RPMI7951 (cell line): ENCODE measurements around the gene MAPK10. TPM values are rescaled to one million over a fixed set of nuclear protein-coding genes. Genes with fewer than 3 reads are reported as not detected.
A peak's percentile ranks its signal among the peaks of the same experiment; 100 is the strongest.
"Not testable (repeated sequence)": the region's sequence is repeated elsewhere in the genome, so short reads cannot be mapped to it uniquely, and the experiment has no call there.

ENCODE experiments used
- DNase-seq: peaks from one replicate; pipeline ENCODE4 v3.0.0-alpha.2; 2012; ENCODE audit warnings: low read depth
- total RNA-seq: library from RNA; depleted of rRNA; stranded (reverse); fragments of >200 nt; shearing (Covaris generic); gene quantifications from 2 replicates; pipeline ENCODE4 v1.2.3, GENCODE V29; 2014

MAPK10 gene
- total RNA-seq, 1 experiment from 2014 or later: 14.5 TPM

- peak; percentile 67 for DNase-seq
These were observed 323.1 kb downstream of the MAPK10 start for GRCh38 chr4:86036736-86037135.

DNA sequence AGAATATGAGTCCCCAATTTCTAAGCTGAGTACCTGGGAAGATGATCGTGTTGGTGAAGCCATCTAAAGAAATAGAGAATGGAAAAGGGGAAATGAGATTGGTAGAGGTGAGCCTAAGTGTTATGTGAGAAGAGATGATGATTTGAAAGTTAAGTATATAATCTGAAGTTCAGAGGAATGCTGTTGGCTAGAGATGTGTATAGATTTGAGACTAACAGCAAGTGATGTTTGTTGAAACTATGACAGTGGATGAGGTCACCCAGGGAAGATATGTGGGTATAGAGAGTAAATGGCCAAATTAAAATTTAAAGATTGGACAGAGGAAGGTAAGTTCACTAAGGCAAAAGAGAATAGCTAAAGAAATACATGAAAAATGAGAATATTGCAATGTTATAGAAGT, 324.2 kb downstream of the MAPK10 start:
- no peak for DNase-seq

DNA sequence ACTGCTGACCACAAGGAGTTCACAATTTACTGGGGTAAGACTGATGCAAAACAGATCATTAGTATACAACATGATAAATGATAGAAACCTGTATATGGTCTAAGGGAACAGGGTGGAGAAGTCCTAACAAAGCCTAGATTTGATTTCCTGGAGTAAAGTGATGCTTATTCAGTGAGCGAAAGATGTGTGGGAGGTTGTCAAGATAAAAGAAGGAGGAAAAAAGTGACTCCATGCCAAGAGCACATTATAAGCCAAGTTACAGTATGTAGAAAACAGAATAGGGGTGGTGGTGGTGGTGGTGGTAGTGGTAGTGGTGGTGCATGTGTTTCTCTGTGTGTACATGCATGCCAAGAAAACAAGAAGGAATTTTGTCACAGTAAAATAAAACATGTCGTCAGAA, 325.2 kb downstream of the MAPK10 start:
- no peak for DNase-seq

DNA sequence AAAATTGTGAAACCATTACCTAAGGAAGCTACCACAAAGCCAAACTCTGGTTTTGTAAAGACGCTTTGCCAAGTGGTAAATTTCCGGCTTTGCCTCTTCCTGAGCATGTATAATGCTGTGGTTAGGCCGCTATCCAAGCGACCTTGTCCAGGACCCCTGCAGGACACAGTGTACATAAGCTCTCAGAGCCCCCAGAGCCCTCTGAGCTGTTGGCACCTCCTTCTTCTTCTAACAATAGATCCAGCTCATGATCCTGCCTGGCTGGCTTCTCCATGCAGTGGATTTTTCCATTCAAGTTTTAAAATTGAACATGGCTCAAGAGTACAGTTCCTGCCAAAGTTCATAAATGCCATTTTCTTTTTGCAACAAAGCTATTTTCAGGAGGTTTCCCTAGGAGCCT, 326.7 kb downstream of the MAPK10 start:
- peak; percentile 97 for DNase-seq

- DNase-seq: peak; percentile 97
These were observed 327.3 kb downstream of the MAPK10 start for GRCh38 chr4:86032476-86033022.

- DNase-seq: peak; percentile 30
These were observed 327.9 kb downstream of the MAPK10 start for GRCh38 chr4:86031927-86032326.

GRCh38 chr4:86026720-86027119, 333.1 kb downstream of the MAPK10 start:
- no peak for DNase-seq

DNA sequence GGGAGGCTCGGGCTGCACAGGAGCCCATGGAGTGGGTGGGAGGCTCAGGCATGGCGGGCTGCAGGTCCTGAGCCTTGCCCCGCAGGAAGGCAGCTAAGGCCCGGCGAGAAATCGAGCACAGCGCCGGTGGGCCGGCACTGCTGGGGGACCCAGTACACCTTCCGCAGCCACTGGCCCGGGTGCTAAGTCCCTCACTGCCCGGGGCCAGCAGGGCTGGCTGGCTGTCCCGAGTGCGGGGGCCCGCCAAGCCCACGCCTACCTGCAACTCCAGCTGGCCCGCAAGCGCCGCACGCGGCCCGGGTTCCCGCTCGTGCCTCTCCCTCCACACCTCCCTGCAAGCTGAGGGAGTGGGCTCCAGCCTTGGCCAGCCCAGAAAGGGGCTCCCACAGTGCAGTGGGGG, 338.2 kb downstream of the MAPK10 start:
- not testable (repeated sequence) for DNase-seq

DNA sequence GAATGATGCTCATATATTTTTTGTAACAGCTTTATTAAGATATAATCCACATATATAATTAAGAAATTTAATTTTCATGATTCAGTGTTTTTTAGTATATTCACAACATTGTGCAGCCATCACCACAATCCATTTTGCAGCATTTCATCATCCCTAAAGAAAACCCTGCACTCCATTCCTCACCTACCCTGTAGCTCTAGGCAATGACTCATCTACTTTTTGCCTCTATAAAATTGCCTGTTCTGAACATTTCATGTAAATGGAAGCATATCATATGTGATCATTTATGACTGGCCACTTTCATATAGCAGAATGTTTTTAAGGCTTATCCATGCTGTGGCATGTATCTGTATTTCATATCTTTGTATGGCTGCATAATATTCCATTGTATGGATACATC, 339.9 kb downstream of the MAPK10 start:
- DNase-seq: no peak

GRCh38 chr4:86019362-86019761, 340.5 kb downstream of the MAPK10 start:
- no peak for DNase-seq

DNA sequence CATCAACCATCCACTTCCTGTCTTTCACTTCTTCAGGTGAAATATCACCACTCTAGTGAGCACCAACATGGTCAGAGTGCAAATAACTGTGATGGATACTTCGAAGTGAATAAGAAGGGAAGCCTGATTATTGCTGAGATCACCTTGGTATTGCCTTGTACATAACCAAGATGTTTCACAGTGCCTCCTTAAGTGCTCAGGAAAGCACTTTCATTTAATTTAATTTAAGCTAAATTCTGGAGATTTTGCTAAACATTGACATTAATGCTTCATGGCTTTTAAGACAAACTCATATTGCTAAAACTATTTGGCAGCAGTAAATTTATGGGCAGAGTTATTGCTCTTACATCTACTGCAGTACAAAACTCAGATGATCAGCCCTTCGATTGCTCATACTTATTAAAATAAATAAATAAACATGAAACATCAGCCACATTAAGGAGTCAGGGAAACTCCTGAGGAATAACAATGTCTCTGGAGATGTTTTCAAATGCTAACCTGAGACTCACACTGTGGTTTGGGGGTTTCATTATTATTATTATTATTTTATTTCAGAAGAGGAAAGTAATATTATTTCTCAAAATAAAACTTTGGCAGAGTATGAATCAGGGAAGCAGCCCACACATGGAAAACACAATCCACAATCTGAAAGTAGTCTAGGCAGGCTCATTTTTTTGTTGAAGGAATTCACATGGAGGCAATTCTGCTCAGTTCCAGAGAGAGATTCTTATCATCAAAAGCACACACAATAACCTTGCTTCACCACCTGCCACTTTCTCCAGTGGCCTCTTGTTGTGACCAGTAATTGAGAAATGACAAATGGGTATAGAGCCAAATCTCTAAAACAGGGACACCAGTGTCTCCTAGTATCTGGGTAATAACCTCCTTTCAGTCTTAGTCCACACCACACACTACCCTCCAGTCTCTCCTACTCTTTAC, 344.2 kb downstream of the MAPK10 start:
- no peak for DNase-seq

DNA sequence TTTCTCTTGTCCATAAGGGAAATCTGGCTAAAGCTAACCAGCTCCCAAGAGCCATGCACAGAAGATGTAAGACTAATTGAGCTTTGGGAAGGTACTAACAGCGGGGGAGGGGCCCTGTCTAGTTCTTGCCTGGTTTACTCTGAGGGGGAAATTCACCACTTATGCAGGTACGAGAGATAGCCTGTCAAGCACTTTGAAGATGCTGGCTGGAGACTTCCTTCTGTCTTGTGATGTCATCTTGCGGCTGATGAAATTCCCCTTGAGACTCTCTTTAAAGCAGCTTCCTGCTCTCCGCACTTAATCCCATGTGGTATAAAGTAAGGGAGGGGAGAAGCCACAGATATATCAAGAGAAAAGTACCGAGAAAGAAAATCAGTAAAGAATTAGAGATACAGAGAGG, 345.3 kb downstream of the MAPK10 start:
- no peak for DNase-seq

- peak; percentile 43 for DNase-seq
These were observed 346.2 kb downstream of the MAPK10 start for GRCh38 chr4:86013621-86014020.

DNA sequence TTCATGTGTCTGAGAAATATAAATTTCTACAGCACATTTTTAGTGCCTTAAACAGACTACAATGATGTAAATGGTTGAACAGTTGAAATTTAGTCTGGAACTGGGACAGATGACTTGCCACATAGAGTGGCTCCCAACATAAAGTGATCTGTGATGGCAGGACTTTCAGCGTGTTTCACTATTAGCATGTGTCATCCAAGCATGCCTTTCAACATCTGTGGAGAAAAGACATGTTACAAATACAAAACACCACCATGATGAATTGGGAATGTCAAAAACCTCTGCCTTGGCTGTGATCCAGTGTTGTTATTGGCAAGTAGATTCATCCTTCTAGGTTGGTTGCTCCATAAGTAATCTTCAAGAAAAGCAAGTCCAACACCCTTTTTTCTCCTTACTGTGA, 348.7 kb downstream of the MAPK10 start:
- peak; percentile 93 for DNase-seq

- DNase-seq: no peak
These were observed 352.8 kb downstream of the MAPK10 start for GRCh38 chr4:86007042-86007441.

DNA sequence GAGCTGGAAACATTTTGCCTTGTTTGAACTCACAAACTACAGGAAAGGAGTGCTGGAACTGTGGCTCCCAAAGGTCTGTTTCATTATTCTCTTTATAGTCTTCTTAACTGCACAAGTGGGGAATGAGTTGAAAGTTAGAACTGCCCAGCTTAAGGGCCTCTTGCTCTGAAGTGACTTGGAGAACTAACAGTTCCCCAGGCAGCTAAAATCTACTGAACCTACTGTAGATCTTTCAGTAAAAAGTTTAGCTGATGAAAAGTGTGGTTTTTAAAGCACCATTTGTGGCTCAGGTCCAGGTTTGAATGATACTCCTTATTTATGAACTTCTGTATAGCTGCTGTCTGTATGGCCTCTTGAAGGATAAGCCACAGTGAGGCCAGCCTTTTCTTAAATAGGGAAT, 353.8 kb downstream of the MAPK10 start:
- no peak for DNase-seq

DNA sequence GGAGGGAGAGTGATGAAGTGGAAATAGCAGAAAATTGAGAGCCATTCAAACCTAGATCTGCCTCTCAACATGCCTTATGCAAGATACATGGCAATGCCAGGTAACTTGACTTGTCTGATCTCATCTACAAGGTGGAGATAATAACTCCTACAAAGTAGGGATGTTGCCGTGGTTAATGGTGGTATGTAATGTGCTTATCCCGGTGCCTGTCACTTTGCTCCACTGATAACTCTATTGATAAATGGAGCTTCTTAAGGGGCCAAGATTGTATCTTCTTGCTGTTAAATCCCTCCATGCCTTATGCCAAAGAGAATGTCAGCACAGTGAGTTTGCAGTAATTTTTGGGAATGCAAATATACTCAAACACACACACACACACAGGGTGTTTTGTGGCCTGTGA, 355.8 kb downstream of the MAPK10 start:
- no peak for DNase-seq

- DNase-seq: no peak
These were observed 358.3 kb downstream of the MAPK10 start for GRCh38 chr4:86001591-86001990.

- DNase-seq: no peak
These were observed 364.5 kb downstream of the MAPK10 start for GRCh38 chr4:85995361-85995760.

DNA sequence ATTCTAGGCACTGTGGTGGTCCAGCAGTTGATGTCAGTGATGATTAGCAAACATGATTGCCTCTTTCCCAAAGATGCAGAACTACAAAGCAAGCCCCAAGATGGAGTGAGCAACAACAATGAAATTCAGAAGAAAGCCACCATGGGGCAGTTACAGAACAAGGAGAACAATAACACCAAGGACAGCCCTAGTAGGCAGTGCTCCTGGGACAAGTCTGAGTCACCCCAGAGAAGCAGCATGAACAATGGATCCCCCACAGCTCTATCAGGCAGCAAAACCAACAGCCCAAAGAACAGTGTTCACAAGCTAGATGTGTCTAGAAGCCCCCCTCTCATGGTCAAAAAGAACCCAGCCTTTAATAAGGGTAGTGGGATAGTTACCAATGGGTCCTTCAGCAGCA, 365.3 kb downstream of the MAPK10 start:
- peak; percentile 13 for DNase-seq

DNA sequence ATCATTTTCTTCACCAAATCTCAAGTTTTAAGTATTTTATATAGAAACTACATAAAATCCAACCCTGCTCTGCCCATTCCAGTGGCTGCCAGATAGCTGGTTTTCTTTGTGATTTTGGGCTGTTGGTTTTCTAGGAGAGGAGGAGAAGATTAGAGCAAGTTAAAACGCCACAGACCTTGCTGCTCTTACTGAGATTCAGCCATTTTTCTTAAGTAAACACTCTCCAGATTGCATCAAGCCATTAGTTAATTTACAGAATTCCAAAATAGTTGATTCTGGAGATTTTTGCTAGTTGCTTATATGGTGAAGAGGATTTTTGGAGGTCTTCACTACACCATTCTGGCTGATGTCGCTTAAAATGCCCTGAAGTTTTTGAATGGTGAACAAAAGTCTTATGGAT, 366.2 kb downstream of the MAPK10 start:
- no peak for DNase-seq

DNA sequence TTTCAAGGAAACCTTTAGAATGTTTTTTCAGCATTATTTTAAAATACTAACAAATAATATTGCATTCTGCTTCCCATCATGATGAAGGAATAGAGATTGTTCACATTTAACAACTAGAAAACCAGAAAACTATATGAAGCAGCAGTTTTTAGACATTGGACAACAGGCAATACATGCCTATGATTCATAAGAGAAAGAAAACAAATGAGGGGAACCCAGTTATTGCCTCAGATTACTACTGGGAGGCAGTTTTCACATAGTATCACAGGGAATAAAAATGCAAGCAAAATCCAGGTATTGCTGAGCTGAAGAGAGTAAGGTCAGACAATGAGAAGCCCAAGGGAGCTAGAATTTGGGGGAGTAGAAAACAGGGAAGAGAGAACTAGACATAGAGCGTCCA, 373.6 kb downstream of the MAPK10 start:
- no peak for DNase-seq

GRCh38 chr4:85979276-85979675, 380.6 kb downstream of the MAPK10 start:
- DNase-seq: no peak
